Astrocyte of the hippocampus (primary cell): ENCODE data around the gene MICU1.
"Not testable (repeated sequence)": the region's sequence is repeated elsewhere in the genome, so short reads cannot be mapped to it uniquely, and the experiment has no call there.

Source experiments
- DNase-seq: peaks from one replicate; pipeline ENCODE4 v3.0.0; 2011; ENCODE audit warnings: low read depth, low spot score

Gene MICU1

DNA sequence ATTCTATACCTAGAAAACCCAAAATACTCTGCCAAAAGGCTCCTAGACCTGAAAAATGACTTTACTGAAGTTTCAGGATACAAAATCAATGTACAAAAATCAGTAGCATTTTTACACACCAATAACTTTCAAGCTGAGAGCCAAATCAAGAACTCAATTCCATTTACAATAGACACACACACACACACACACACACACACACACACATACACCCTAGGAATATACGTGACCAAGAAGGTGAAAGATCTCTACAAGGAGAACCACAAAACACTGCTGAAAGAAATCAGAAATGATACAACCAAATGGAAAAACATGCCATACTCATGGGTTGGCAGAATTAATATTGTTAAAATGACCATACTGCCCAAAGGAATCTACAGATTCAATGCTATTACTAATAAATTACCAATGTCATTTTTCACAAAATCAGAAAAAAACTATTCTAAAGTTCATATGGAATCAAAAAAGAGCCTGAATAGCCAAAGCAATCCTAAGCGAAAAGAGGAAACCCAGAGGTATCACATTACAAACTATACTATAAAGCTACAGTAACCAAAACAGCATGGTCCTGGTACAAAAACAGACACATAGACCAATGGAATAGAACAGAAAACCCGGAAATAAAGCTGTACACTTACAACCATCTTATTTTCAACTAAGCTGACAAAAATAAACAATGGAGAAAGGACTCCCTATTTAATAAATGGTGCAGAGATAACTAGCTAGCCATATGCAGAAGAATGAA is 122.0 kb downstream of the MICU1 start:
- no peak for DNase-seq

DNA sequence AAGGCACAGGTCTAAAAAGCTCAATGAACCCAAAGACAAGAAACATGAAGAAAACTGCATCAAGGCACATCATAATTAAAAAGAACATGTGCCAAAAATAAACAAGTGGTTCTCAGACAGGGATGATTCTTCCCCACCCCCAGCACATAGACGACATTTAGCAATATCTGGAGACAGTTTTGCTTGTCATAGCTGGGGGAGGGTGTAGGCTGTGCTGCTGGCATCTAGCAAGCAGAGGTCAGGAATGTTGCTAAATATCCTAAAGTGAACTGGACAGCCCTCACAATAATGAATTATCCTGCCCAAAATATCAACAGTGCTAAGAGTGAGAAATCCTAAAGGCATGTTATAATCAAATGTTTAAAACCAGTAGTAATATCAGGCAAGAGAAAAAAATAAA is 122.6 kb downstream of the MICU1 start:
- DNase-seq: peak; percentile 11

DNA sequence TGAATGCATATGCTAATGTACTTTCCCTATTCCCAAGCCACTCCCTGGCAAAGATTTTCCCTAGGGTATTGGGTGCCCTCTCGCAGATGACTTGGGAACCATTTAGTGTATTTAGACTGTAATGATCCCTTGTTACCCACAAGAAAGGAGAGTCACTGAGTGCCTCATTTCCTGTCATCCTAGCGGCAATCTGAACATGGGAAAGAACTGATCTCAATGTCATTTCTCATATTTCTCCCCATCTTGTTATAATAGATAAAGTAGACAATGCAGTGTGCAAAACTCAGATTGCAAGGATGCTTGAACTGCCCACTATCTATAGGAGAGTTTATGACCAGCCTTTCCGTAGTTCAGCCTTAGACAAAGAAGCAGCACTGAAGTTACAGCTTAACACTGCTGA is 123.3 kb downstream of the MICU1 start:
- DNase-seq: no peak

DNA sequence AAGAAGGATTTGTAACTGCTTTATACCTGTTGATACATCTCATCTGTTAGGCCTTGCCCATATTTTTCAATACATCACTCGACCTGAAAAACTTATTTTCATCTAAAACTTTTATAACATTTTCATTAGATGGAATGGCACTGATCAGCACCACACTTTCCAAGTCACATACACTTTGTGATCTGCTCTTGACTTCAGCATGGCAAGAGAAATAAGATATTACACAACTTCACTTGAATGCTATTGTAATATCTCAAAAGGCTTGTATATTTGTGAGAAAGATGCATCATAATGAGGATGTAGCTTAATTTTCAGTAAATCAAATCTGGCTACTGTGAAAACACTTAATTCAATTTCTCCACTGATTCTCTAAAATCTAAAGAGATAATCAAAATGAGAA is 126.2 kb downstream of the MICU1 start:
- no peak for DNase-seq

DNA sequence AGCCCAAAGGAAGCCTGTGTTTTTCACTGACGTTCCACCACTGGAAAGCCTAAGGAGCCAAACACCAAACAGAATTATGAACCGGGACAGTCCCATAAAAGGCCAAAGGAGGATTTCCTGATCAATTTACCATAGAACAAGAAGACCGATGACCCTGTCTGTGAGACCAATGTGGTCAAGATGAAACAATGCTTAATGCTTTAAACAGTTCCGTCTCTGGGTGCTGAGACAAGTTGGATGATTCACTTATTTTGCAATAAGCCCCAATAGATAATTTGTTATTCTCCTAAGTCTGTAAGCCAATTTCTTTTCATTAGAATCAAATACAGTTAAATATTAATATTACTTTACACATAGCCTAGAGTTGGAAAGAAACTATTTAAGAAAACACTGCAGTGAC is 134.9 kb downstream of the MICU1 start:
- DNase-seq: no peak

DNA sequence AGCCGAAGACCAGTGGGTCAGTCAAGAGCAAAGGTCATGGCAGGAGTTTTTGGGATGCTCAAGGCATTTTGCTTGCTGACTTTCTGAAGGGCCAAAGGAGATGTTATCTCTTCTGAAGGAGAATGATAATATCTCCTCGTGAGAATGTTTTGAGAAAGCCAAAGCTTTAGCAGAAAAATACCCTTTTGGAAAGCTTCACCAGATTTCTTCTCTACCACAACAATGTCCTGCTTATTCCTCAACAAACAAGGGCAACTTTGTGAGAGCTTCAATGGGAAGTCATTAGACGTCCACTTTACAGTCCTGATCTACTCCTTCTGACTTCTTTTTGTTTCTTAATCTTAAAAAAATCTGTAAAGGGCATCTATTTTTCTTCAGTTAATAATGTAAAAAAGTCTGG is 138.4 kb downstream of the MICU1 start:
- no peak for DNase-seq

DNA sequence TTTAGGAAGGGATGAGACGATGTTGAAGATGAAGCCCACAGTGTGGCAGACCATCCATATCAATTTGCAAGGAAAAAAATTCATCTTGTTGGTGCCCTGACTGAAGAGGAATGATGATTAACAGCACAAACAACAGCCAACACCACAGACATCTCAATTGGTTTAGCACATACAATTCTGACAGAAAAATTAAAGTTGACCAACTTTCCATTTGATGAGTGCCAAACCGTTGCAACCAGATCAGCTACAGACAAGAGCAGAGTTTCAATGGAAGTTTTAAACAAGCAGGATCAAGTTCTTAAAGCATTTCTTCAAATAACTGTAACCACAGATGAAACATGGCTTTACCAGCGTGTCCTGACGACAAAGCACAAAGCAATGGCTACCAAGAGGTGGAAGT is 138.8 kb downstream of the MICU1 start:
- DNase-seq: no peak

DNA sequence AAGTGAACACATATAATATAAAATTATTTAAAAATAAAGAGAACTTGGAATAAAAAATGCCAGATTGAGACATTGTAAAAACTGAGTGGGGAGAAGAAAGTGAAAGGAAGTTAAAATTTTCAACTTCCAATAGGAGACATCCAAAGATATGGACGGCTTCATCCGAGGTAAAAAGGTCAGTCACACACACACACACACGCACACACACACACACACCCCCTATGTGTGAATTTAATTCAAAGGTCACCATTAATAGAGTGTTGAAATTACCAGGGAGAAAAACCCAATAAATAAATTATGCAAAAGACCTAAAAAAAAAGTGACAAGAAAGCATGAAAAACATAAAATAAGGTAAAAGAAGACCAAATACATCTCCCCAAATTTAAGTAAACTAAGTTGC is 140.2 kb downstream of the MICU1 start:
- DNase-seq: no peak

DNA sequence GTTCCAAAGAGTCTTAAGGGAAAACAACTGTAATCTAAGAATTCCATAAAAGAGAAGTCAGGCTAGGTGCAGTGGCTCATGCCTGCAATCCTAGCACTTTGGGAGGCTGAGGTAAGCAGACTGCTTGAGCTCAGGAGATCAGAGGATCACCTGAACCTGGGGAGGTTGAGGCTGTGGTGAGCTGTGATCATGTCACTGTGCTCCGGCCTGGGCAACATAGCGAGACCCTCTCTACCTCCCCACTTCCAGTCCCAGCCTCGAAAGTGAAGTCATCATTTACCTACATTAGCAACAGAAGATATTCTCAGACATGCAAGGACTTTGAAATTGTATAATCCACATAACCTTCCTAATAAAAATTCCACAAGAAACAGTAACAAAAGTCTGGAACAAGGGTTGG is 141.4 kb downstream of the MICU1 start:
- DNase-seq: no peak

DNA sequence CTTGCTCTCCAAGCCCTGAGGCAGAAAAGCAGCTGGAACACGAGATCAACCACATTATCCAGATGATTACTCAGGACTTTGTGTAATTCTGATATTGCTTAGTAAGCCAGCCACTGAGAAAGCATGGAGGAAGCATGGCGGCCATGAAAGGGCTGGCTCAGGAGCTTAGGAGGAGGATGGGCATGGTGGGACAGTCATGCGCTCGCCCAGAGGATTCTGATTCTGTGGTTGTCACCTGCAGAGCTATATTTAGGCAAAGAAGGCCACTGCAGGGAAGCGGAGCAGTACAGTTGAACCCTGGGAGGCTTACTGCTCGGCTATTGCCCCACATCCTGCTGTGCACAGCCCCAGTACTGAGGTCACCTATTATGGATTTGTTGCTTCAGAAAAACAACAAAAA is 142.4 kb downstream of the MICU1 start:
- DNase-seq: no peak

DNA sequence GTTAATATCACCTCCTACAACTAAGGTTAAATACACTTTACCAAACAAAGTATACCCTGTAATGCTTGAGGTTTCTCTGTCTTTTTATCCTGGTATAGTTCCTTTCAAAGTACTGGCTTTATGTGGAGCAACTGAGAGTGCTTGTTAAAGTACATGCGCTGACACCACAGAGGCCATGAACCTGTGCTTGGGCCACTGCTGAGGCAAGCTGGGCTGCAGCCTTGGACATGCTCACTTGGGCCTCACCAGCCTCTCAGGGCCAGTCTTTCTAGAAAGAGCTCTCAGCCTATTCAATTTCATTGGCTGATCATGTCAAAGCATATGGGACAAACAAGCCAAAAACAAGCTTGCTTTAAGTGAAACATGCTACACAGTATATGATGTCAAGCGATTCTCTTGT is 145.0 kb downstream of the MICU1 start:
- no peak for DNase-seq

DNA sequence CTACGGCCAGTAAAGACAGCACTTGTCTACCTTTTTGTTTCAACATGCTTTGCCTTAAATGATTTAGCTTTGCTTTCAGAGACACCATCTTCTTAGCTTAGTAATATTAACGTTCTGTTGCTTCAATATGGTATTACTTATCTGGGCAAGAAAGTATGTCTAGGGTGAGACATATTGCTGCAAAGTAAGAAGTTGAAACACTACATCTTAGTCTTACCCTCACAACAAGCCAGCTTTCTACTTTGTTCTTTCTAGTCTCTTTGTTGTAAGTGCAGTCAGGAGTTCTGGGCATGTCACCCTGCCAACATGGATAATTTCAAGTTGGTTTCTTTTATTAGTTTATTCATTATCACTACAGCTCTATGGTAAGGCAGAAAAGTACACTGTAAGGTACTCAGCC is 148.4 kb downstream of the MICU1 start:
- DNase-seq: no peak

DNA sequence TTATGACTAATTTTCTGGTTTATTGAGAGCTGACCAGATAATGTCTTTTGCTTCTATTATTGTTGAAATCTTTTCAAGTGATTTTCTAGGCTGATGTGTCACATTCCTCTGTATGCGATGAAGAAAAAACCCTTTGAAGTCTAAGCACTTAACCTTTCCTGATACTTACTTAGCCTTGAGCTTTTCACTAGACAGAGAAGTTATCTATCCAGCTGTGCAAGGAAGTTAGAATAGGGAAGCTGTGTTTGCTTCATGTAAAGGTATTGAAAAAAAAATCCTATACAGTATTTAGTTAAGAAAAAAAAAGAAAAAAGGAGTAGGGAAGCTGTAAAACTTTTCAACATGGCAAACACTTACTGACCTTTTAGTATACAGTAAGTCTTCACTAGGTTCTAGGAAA is 153.6 kb downstream of the MICU1 start:
- no peak for DNase-seq

DNA sequence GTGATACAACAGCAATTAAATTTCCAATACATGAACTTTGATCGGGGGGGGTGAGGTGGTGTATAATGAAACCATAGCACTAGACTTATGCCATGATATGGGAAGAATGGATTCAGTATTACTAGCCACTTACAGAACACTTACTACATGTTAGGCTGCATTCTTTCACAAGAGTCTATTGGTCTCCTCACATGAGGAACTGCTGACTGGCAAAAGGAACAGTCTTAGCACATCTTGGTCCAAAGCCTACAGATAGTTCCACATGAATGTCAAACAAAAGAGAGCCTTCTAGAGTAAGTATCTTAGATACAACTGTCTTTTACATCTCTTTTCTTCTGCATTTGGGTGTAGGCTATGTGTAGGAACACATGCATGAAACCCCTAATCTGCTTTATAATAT is 155.2 kb downstream of the MICU1 start:
- no peak for DNase-seq

DNA sequence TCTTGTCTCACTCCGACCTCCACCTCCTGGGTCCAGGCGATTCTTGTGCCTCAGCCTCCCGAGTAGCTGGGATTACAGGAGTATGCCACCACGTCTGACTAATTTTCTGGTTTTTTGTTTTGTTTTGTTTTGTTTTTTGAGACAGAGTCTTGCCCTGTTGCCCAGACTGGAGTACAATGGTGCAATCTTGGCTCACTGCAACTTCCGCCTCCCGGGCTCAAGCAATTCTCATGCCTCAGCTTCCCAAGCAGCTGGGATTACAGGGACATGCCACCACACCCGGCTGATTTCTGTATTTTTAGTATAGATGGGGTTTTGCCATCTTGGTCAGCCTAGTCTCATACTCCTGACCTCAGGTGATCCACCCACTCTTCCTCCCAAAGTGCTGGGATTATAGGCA is 158.8 kb downstream of the MICU1 start:
- DNase-seq: not testable (repeated sequence)

DNA sequence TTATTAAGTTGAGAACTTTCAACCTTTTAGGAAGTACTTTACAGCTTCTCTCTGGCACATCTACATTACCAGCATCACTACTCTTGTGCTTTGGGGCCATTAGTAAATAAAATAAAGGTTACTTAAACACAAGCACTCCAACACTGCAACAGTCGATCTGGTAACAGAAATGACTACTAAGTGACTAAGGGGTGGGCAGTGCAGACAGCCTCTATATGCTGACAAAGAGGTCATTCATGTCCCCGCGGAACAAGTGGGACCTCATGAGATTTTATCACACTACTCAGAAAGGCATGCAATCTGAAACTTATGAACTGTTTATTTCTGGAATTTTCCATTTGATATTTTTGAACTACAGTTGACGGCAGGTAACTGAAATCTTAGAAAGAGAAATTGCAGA is 159.9 kb downstream of the MICU1 start:
- no peak for DNase-seq

DNA sequence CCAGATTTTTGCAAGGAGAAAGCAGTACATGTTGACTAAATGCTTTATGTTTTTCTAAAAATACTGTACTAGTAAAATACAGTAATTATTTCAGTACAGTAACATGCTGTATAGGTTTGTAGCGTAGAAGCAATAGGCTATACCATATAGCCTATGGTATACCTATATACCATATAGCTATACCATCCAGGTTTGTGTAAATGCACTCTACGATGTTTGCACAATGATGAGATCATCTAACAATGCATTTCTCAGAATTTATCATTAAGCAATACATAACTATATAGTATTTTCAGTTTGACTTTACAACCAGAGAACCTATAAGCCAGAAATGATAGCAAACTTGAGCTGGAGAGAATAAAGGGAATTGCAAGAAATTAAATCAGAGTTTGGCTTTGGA is 161.4 kb downstream of the MICU1 start:
- DNase-seq: no peak

DNA sequence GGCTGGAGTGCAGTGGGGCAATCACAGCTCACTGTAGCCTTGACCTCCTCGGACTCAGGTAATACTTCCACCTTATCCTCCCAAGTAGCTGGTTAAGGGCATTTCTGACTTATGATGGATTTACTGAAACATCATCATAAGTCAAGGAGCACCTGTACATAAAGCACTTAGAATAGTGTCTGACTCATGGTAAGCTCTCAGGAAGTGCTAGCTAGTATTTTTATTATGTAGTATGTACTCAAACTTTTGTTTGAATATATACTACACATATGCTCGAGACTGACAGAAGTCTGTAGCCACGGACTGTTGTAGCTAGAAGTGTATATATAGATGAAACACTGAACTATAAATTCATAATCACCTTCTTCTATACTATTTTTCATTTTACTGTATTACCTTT is 163.6 kb downstream of the MICU1 start:
- no peak for DNase-seq

DNA sequence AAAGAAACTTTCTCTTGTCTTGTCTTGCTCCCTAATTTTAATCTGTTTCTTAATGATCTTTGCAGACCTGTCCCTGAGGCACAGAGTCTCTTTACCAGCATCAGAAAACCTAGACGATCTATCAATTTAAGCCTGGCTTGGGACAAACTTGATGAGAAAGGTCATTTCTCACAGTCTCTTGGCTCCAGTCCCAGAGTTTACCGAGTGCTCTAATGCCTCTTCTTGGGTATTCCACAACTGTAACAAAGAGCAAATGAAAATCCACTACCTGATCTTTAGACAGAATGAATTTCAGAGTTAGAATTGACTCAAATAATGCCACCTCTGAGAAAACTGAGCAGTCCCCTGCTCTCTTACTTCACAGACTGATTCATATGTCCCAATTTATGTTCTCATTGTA is 164.8 kb downstream of the MICU1 start:
- peak; percentile 5 for DNase-seq

DNA sequence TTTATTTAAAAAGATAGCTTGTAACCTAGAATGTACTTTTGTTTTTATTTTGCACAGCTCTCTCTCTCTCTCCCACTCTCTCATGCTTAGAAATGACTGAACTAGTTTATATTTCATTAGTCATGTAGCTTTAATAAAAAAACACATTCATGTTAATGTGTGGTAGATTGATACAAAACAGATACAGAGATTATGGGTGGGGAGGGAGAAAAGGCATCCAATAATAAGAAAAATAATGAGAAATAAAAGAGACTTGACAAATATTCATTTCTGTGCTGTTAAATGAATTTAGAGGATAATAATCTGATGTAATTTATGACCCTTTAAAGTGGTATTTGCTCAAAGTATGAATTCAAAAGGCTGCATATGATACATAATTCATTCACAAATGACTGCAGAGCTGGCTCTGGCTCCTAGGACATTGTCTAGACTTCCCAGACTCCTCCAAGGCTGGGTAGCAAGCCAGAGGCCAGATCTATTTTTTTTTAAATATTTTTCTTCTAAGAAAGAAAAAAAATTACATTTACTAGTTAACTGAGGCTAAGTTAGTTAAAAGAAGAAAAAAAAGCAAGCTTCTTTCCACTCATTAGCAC is 165.5 kb downstream of the MICU1 start:
- DNase-seq: no peak

DNA sequence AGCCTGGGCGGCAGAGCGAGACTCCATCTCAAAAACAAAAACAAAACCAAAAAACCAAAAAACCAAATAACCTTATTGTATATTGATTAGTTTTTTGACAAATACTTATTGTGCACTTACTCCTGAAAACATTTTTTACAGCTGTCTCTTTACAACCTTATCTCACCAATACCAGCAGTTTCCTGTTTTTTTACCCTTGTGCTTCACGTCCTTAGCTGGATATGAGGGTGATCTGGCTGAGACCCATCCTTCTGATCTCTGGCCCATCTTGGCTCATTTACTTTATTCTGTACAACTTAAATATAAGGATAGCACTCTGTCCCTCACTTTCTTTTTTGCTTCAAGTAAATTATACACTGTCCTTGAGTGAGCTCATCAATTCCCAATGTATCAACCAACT is 166.6 kb downstream of the MICU1 start:
- no peak for DNase-seq

DNA sequence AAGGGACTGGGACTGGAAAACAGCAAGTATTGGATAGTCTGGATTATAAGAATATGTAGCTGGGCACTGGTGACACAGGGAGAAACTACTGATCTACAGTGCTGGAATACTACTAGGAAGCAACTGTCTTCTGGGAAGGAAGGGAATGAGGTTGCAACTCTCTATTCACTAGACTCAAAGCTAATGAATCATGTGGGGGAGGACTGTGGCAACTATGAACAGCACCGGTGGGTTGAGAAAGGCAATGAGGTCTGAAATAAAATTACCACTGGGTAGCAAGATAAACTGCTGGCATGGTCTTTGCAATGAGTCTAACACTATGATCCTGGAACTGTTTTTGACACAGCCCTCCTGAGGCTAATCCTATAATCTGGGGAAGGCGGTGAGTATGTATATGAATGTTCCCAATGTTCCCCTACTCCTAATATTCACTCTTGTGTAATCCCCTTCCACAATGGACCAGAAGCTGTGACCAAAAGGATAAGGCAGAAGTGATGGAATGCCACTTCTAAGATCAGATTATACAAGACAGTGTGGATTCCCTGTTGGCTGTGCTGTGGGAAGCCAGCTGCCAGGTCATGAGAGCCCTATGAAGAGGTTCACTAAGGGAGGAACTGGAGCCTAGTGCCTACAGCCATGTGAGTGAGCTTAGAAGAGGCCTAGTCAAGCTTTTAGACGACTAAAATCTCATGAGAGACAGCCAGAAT is 169.8 kb downstream of the MICU1 start:
- DNase-seq: peak; percentile 8

DNA sequence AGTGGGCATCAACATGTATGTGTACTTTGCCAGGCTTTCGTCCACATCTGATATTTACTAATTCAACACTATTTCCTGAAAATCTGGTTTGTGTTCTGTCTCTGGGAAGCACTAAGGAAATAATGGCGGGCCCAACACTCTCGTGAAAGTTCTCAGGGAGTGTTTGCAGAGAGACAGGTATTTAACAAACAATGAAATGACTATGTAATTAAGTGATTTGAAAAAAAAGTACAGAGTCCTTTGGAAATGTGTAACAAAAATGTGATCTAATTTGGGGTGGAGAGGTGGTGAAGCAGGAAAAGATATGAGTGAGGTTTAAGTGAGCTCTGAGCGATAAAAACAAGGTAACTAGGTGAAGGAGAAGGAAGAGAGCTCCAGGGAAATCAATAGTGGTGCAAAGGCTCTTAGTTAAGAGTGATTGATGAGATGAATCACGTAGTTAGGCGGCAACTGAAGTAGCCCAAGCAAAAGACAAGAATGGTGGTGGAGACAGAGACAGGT is 175.9 kb downstream of the MICU1 start:
- no peak for DNase-seq
